Sigmoid colon (tissue), 3 donors: ENCODE measurements around the gene MEIOB.
"Not testable (repeated sequence)": the region's sequence is repeated elsewhere in the genome, so short reads cannot be mapped to it uniquely, and the experiment has no call there.

Experiments used
- POLR2A ChIP-seq, 2 donors: fragments of 450-650 bp; IDR thresholded peaks; one replicate each; pipeline ENCODE4 v1.6.1; 2016; ENCODE audit warnings: antibody characterized with exemption in 2 of 2, mild to moderate bottlenecking in 2 of 2, moderate library complexity in 2 of 2
- TF ChIP-seq, protein P1 (sequence below), 4 experiments: fragments of 450-650 bp in 3 of 4; fragments of 200-600 bp in 1 of 4; IDR thresholded peaks; one replicate each; pipeline ENCODE4 v1.5.1; 2016 to 2019; ENCODE audit warnings: antibody characterized with exemption in 4 of 4, mild to moderate bottlenecking in 3 of 4, moderate library complexity in 2 of 4

- TF ChIP-seq, protein P1, sequence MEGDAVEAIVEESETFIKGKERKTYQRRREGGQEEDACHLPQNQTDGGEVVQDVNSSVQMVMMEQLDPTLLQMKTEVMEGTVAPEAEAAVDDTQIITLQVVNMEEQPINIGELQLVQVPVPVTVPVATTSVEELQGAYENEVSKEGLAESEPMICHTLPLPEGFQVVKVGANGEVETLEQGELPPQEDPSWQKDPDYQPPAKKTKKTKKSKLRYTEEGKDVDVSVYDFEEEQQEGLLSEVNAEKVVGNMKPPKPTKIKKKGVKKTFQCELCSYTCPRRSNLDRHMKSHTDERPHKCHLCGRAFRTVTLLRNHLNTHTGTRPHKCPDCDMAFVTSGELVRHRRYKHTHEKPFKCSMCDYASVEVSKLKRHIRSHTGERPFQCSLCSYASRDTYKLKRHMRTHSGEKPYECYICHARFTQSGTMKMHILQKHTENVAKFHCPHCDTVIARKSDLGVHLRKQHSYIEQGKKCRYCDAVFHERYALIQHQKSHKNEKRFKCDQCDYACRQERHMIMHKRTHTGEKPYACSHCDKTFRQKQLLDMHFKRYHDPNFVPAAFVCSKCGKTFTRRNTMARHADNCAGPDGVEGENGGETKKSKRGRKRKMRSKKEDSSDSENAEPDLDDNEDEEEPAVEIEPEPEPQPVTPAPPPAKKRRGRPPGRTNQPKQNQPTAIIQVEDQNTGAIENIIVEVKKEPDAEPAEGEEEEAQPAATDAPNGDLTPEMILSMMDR (IDR thresholded peaks at IDR 0.05): not testable (repeated sequence)
- TF ChIP-seq POLR2A (IDR thresholded peaks at IDR 0.05): not testable (repeated sequence)
Observed at GRCh38 chr16:1876066-1876465, 4.1 kb upstream of the MEIOB start.
